Adrenal gland (tissue), 12 donors: ENCODE results near the gene SPDYE4. TPM values are rescaled to one million over a fixed set of nuclear protein-coding genes. Genes with fewer than 3 reads are reported as not detected.

Source experiments
- DNase-seq, 7 donors: peaks; one replicate each; pipeline ENCODE4 v3.0.0-alpha.2; 2019 to 2020
- H3K27ac ChIP-seq, 5 donors: fragments of 200-600 bp; sonication (generic) in 4 of 5; 1 replicate in 3 of 5; 2 replicates in 2 of 5; pipeline versions ENCODE4 v1.5.1 to v1.8.0; 2016 to 2020; ENCODE audit warnings: mild to moderate bottlenecking in 1 of 5
- H3K27me3 ChIP-seq: fragments of 200-600 bp; 2 replicates; pipeline ENCODE4 v1.8.0; 2021
- H3K36me3 ChIP-seq, 2 donors: fragments of 200-600 bp; replicated peaks in 1 of 2; 1 replicate in 1 of 2; 2 replicates in 1 of 2; pipeline versions ENCODE4 v1.5.1 to v1.8.0; 2018 to 2022
- H3K4me1 ChIP-seq, 2 donors: fragments of 200-600 bp; replicated peaks in 1 of 2; 1 replicate in 1 of 2; 2 replicates in 1 of 2; pipeline versions ENCODE4 v1.5.1 to v1.8.0; 2018 to 2021
- H3K4me3 ChIP-seq, 4 donors: fragments of 200-600 bp; sonication (generic) in 3 of 4; one replicate each; pipeline ENCODE4 v1.5.1; 2016 to 2018
- H3K9me3 ChIP-seq, 3 donors: fragments of 200-600 bp; sonication (generic) in 1 of 3; replicated peaks in 1 of 3; 1 replicate in 2 of 3; 2 replicates in 1 of 3; pipeline versions ENCODE4 v1.5.1 to v1.8.0; 2016 to 2021
- CTCF ChIP-seq, 6 experiments: fragments of 450-650 bp in 4 of 6; fragments of 200-600 bp in 2 of 6; sonication (generic) in 1 of 6; IDR thresholded peaks; 1 replicate in 5 of 6; 2 replicates in 1 of 6; pipeline versions ENCODE4 v1.5.1 to v1.8.0; 2016 to 2021; ENCODE audit warnings: antibody characterized with exemption in 6 of 6, mild to moderate bottlenecking in 2 of 6, moderate library complexity in 1 of 6
- POLR2A ChIP-seq, 2 donors: fragments of 450-650 bp; IDR thresholded peaks; one replicate each; pipeline ENCODE4 v1.6.1; 2017; ENCODE audit warnings: antibody characterized with exemption in 2 of 2, mild to moderate bottlenecking in 2 of 2, moderate library complexity in 1 of 2
- WGBS, 4 donors: extraction: QIAGEN DNeasy Blood & Tissue Kit in 2 of 4; methylation state at CpG; one replicate each; pipeline versions ENCODE4 v1.1.5 to v1.1.7; 2013 to 2017; 5-methylcytosine and 5-hydroxymethylcytosine counted together
- intact Hi-C, 2 donors: fragments of 100-400 bp; cut with DNase I; formaldehyde crosslinking; loops; one replicate each; pipeline versions ENCODE4 v1.14.1 to v1.15.0; 2022 to 2023
- polyA plus RNA-seq, 3 donors: library from polyadenylated mRNA; stranded (reverse); fragments of 200-250 nt in 2 of 3; fragments of 350-450 nt in 1 of 3; fragmentation: Illumina TruSeq in 1 of 3; extraction: RNeasy Lipid Tissue Mini Kit (QIAGEN cat#74804) in 1 of 3; gene quantifications; one replicate each; pipeline ENCODE4 v1.2.3, GENCODE V29; 2013 to 2014
- total RNA-seq, 9 donors: library from RNA; depleted of rRNA in 4 of 9; stranded (reverse); fragments of >200 nt in 4 of 9; fragments of 120-200 nt in 1 of 9; fragmentation: NEBNext Ultra II Directional in 1 of 9; extraction: Animal tissue kit (Norgen Biotek cat#: 25700) in 1 of 9; gene quantifications; one replicate each; pipeline versions ENCODE4 v1.1.0 to v1.2.4, GENCODE V29; 2013 to 2023
- donor health status: healthy with polysubstance abuse.
- donor health status: Bipolar disorder and iron deficiency.
- donor health status: DM: yes; HTN: yes; CAD: no.
- donor health status: DM: no; HTN: no; CAD: no.
- donor health status: DM: no; HTN: no; CAD: no.
- donor health status: DM: yes; HTN: yes; CAD: no.

Gene SPDYE4
- total and polyA plus RNA-seq, 12 donors: not detected

GRCh38 chr17:8728251-8728938 lies 30.0 kb downstream of the SPDYE4 start:
- TF ChIP-seq CTCF (IDR thresholded peaks at IDR 0.05): no peak
- no peak for TF ChIP-seq POLR2A (IDR thresholded peaks at IDR 0.05)
- Histone ChIP-seq H3K4me3 (no peak overlapping the region), H3K9me3 (no peaks in the 10 kb centered on the region), H3K36me3 (no peaks in the 10 kb centered on the region), H3K4me1 (no peaks in the 10 kb centered on the region), H3K27ac (no peak overlapping the region), H3K27me3 (no peaks in the 10 kb centered on the region)
- intact Hi-C loops: no loop called here
- DNase-seq: no peak
- 87 to 91% (median 87%) methylated on average over 9 to 13 of the region's 13 CpGs for WGBS, 4 donors

- intact Hi-C loops: no loop called here
- no peaks in the 10 kb centered on the region for H3K36me3 ChIP-seq
- WGBS, 4 donors: 63 to 72% (median 66%) methylated on average over 13 to 17 of the region's 17 CpGs
- H3K9me3 ChIP-seq: no peaks in the 10 kb centered on the region
- TF ChIP-seq POLR2A (IDR thresholded peaks at IDR 0.05) (no peak), CTCF (IDR thresholded peaks at IDR 0.05) (no peak)
- H3K4me1 ChIP-seq: no peaks in the 10 kb centered on the region
- peak in 3 of 7 donors; percentile 22 to 37 (median 24) for DNase-seq
- no peak overlapping the region for H3K27ac ChIP-seq
- H3K27me3 ChIP-seq: no peaks in the 10 kb centered on the region
- H3K4me3 ChIP-seq: no peak overlapping the region
Measured at GRCh38 chr17:8726941-8727555, 31.3 kb downstream of the SPDYE4 start.

GRCh38 chr17:8725881-8726876 lies 32.2 kb downstream of the SPDYE4 start:
- 73 to 84% (median 81%) methylated on average over 21 to 23 of the region's 23 CpGs for WGBS, 4 donors

More at GRCh38 chr17:8725881-8726876, 32.2 kb downstream of the SPDYE4 start:
- no peak overlapping the region for H3K27ac ChIP-seq
- H3K36me3 ChIP-seq: no peaks in the 10 kb centered on the region
- intact Hi-C loops: no loop called here
- TF ChIP-seq CTCF (IDR thresholded peaks at IDR 0.05): no peak
- no peak for TF ChIP-seq POLR2A (IDR thresholded peaks at IDR 0.05)
- H3K9me3 ChIP-seq: no peaks in the 10 kb centered on the region
- no peak for DNase-seq
- H3K4me1 ChIP-seq: no peaks in the 10 kb centered on the region
- no peak overlapping the region for H3K4me3 ChIP-seq
- no peaks in the 10 kb centered on the region for H3K27me3 ChIP-seq
